Right renal pelvis (tissue), 4 donors: Measurements from ENCODE around the gene NBPF19. TPM values are rescaled to one million over a fixed set of nuclear protein-coding genes. Genes with fewer than 3 reads are reported as not detected.
"Not testable (repeated sequence)": the region's sequence is repeated elsewhere in the genome, so short reads cannot be mapped to it uniquely, and the experiment has no call there.

Experiments
- DNase-seq, 4 donors: peaks; one replicate each; pipeline ENCODE4 v3.0.0-alpha.2; 2013; ENCODE audit warnings: low read depth in 4 of 4, low spot score in 3 of 4, missing footprints in 1 of 4
- polyA plus RNA-seq, 4 donors: library from polyadenylated mRNA; unstranded; fragments of 120-200 nt; gene quantifications; one replicate each; pipeline ENCODE4 v1.2.1, GENCODE V29; 2013; ENCODE audit not compliant: insufficient read length in 4 of 4

NBPF19 gene
- polyA plus RNA-seq: 10 to 100 TPM; 12.2 to 15.2 (median 13.6) TPM

DNA sequence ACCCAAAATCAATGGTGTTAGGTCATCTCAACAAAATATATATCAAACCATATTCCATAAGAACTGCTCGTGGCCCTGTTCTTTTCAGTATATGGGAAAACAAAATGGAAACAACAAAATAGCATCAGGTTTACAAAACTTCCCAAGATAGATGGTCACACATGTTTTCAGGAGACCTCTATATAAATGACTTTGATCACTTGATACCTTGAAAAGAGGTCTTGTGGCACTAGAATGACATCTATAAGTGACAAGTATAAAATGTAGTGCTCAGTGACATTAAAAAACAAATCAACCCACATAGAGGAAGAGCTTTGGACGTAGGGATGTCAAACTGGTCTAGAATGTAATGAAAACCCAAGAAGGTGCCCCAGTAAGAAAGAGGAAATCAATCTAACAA is at the start of gene NBPF19:
TSS of gene NBPF19 (plus strand) at position 301 of the 400 bp plus-strand sequence. CDS start 888 bp downstream, outside the sequence.
- DNase-seq: not testable (repeated sequence)

- not testable (repeated sequence) for DNase-seq
Measured at GRCh38 chr1:149428317-149428716, 46.5 kb upstream of the NBPF19 start.

GRCh38 chr1:149445451-149445850 is 29.4 kb upstream of the NBPF19 start:
- peak in 3 of 4 donors; percentile 22 to 50 (median 32) for DNase-seq

DNA sequence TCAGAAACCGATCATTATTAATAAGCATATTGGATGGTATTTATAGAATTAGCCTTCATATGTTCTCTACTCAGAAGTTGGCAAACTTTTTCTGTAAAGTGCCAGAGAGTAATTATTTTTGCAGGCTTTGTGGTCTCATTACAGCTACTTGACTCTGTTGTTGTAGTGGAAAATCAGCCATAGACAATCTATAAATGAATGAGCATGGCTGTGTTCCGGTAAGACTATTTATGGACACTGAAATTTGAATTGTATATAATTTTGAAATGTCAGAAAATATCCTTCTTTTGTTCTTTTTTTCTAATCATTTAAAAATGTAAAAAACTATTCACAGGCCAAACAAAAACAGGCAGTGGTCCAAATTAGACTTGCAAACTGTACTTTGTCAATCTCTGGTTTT is 22.6 kb upstream of the NBPF19 start:
- not testable (repeated sequence) for DNase-seq

DNA sequence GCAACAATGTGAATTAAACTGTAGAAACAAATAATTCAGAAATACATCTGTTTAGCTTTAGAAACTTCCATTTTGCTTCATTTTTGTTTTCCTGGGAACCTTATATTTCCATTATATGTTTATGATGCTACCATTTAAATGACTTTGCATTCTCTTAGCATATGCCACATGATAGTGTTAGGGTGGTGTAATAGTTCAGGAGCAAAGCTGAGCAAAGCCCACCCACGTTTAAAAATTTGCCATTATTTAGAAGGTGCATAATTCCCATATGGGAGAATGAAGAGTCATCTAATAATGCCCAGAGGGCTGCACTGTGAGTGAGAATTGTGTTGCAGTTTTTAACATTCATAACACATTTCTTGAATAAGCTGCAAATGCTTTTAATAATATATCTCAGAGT is 22.2 kb upstream of the NBPF19 start:
- not testable (repeated sequence) for DNase-seq

GRCh38 chr1:149558350-149558825 is 83.5 kb downstream of the NBPF19 start:
- peak in 3 of 4 donors; percentile 8 to 37 (median 23) for DNase-seq

- not testable (repeated sequence) for DNase-seq
Measured at GRCh38 chr1:149561806-149562205, 87.0 kb downstream of the NBPF19 start.

- DNase-seq: not testable (repeated sequence)
Measured at GRCh38 chr1:149565485-149565884, 90.6 kb downstream of the NBPF19 start.

GRCh38 chr1:149572763-149573162 is 97.9 kb downstream of the NBPF19 start:
- not testable (repeated sequence) for DNase-seq

- not testable (repeated sequence) for DNase-seq
Measured at GRCh38 chr1:149585592-149585991, 110.7 kb downstream of the NBPF19 start.

Other genes starting within 250 kb of the NBPF19 start
- not detected for gene PPIAL4C, start 108.8 kb downstream of the NBPF19 start, polyA plus RNA-seq